ENCODE measurements around the gene WDR37. TPM values are rescaled to one million over a fixed set of nuclear protein-coding genes. Genes with fewer than 3 reads are reported as not detected.

Gene WDR37
- polyA plus RNA-seq, 1 donor (not counting 4 experiments of a cell fraction or from before 2014, with no cell fraction given), result 16.0 TPM

DNA sequence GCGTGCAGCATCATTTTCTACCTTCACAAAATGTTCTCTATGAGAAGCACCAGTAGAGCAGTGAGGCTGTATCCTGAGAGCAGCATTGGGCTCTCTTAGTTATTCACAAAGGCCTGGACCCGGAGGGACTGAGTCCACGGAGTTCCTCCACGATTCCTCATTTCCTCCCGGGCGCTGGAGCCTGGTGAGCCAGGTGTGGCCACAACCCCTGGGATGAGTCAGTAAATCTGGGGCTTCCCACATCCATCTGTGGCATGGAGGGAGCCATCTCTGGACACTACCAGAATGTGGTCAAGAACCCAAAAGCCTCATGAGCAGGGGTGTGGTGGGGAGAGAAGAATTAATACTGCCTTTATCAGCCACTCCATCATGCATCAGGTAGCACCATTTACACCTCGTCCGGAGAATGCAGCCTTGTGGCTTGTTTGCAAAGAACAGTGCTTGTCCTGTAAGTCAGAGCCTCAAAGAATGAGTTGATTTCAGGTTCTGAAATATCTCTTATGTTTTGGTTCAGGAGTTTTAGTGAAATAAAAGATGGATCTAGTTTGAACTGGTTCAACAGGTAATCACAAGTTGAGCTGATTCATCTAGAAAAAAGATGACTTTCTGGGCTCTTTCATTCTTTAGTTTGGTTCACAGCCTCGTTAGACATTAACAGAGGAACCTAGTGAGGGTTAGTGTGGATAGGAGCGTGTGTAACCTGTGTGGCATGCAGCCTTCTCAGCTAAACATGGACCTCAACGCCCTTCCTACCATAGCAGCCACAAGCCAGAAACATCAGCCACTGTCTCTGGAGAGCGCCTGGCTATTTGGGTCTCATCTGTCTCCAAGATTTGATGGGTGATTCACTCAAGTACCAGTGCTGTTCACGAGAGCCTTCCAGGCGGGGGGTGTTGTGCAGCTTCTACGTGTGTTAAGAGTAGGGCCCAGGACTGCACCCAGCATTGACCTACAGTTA, 95.2 kb downstream of the WDR37 start:
- no peak overlapping the region for H3K27ac ChIP-seq (ENCODE audit: control insufficient read depth, insufficient read depth, low read length)
- no peak for DNase-seq (ENCODE audit: low read depth, low spot score)
- no peaks in the 10 kb centered on the region for H4K20me1 ChIP-seq (ENCODE audit: control insufficient read depth, extremely low read depth, insufficient read depth, low read length)
- no peaks in the 10 kb centered on the region for H3K27me3 ChIP-seq (ENCODE audit: control insufficient read depth, extremely low read depth, insufficient read depth, low read length)
- FAIRE-seq, result no peak
- no peaks in the 10 kb centered on the region for H3K9me3 ChIP-seq (ENCODE audit: control insufficient read depth, low read depth, low read length)
- H2AFZ ChIP-seq (ENCODE audit: control insufficient read depth, low read length), result no peak overlapping the region
- H3K4me3 ChIP-seq (ENCODE audit: control insufficient read depth in 2 of 3, extremely low read depth in 1 of 3, insufficient read depth in 2 of 3, low read depth in 1 of 3, low read length in 3 of 3), result no peak overlapping the region
- no peaks in the 10 kb centered on the region for H3K9me1 ChIP-seq (ENCODE audit: control insufficient read depth, extremely low read depth, insufficient read depth, low read length)
- no peaks in the 10 kb centered on the region for H3K36me3 ChIP-seq (ENCODE audit: control insufficient read depth in 2 of 2, extremely low read depth in 1 of 2, insufficient read depth in 2 of 2, low read length in 2 of 2)
- dilution Hi-C loops (cut with MboI; ENCODE audit: extremely low pct_ligation_motif_present, low sequenced_read_pairs), result no loop called here
- H3K4me2 ChIP-seq (ENCODE audit: control insufficient read depth, extremely low read depth, insufficient read depth, low read depth, low read length), result no peak overlapping the region
- H3K4me1 ChIP-seq (ENCODE audit: control insufficient read depth, extremely low read depth, insufficient read depth, low read length), result no peaks in the 10 kb centered on the region
- H3K79me2 ChIP-seq (ENCODE audit: control insufficient read depth, insufficient read depth, low read length), result no peaks in the 10 kb centered on the region
- no peak overlapping the region for H3K9ac ChIP-seq (ENCODE audit: control insufficient read depth, extremely low read depth, insufficient read depth, low read length)
- TF ChIP-seq CTCF (optimal IDR thresholded peaks at IDR 0.05 in 1 of 3, IDR thresholded peaks at IDR 0.05 in 1 of 3, conservative IDR thresholded peaks at IDR 0.05 in 1 of 3; ENCODE audit: extremely low read depth in 1 of 3, insufficient read depth in 2 of 3, low read length in 3 of 3), result no peak
- TF ChIP-seq EZH2 (IDR thresholded peaks at IDR 0.05; ENCODE audit: low read length), result no peak

DNA sequence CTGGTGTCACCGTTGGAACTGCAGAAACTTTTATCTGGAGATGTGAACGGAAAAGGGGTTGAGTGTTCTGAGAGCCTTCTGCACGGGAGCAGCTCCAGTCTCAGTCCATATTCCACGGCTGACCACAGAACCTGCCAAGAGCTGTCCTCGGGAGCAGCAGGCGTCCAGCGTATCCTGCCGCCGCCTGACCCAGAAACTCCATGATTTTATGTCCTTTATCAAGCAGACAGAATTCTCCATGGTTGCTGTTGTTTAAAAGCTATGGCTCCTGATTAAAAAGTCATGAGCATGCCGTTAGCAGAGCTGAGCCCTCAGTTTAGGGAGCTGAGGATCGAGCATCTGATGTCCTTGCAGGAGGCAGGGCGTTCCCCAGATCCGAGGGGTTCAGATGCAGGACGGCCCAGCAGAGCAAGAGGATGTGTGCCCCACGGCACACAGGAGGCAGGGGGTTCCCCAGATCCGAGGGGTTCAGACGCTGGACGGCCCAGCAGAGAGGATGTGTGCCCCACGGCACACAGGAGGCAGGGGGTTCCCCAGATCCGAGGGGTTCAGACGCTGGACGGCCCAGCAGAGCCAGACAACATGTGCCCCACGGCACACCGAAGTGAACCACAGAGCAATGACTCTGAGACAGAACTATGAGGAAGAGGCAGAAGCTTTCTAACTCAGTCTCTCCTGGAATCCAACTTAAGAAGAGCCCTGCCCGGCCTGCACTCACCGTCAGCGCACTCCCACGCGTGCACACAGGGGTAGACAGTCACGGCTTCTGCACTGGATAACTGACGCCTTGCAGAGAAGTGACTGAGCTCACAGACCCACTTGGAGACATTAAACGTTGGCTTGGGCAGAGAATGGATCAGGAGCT, 96.4 kb downstream of the WDR37 start:
- Histone ChIP-seq H3K9me3 (ENCODE audit: control insufficient read depth, low read depth, low read length) (no peaks in the 10 kb centered on the region), H3K27me3 (ENCODE audit: control insufficient read depth, extremely low read depth, insufficient read depth, low read length) (no peaks in the 10 kb centered on the region), H3K4me1 (ENCODE audit: control insufficient read depth, extremely low read depth, insufficient read depth, low read length) (no peaks in the 10 kb centered on the region), H3K79me2 (ENCODE audit: control insufficient read depth, insufficient read depth, low read length) (no peaks in the 10 kb centered on the region), H3K27ac (ENCODE audit: control insufficient read depth, insufficient read depth, low read length) (no peak overlapping the region), H3K4me3 (ENCODE audit: control insufficient read depth in 2 of 3, extremely low read depth in 1 of 3, insufficient read depth in 2 of 3, low read depth in 1 of 3, low read length in 3 of 3) (no peak overlapping the region), H4K20me1 (ENCODE audit: control insufficient read depth, extremely low read depth, insufficient read depth, low read length) (no peaks in the 10 kb centered on the region), H3K9me1 (ENCODE audit: control insufficient read depth, extremely low read depth, insufficient read depth, low read length) (no peaks in the 10 kb centered on the region), H2AFZ (ENCODE audit: control insufficient read depth, low read length) (no peak overlapping the region), H3K4me2 (ENCODE audit: control insufficient read depth, extremely low read depth, insufficient read depth, low read depth, low read length) (no peak overlapping the region), H3K9ac (ENCODE audit: control insufficient read depth, extremely low read depth, insufficient read depth, low read length) (no peak overlapping the region), H3K36me3 (ENCODE audit: control insufficient read depth in 2 of 2, extremely low read depth in 1 of 2, insufficient read depth in 2 of 2, low read length in 2 of 2) (no peaks in the 10 kb centered on the region)
- no peak for FAIRE-seq
- dilution Hi-C loops (cut with MboI; ENCODE audit: extremely low pct_ligation_motif_present, low sequenced_read_pairs), result no loop called here
- TF ChIP-seq CTCF (optimal IDR thresholded peaks at IDR 0.05 in 1 of 3, IDR thresholded peaks at IDR 0.05 in 1 of 3, conservative IDR thresholded peaks at IDR 0.05 in 1 of 3; ENCODE audit: extremely low read depth in 1 of 3, insufficient read depth in 2 of 3, low read length in 3 of 3), result no peak
- no peak for DNase-seq (ENCODE audit: low read depth, low spot score)
